ENCODE measurements around the gene CNPY1.

Gene CNPY1

GRCh38 chr7:155509725-155510551 lies 36.4 kb downstream of the CNPY1 start:
- no peak for DNase-seq

DNA sequence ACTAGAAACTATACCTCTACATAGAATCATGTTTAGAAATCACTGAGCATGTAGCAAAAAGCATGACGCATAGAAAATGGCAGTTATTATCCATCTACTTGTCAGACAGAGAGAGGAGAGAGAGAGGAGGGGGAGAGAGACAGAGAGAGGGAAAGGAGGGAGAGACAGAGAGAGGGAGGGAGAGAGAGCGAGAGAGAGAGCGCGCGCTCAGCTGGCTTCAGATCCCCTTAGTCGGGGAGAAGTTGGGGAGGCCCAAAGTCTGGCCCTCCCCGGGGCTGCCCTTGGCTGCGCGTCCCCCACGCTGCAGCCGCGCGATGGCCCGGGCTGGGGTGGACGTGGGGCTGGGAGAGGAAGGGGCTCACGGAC lies 37.0 kb downstream of the CNPY1 start:
- no peak for DNase-seq

DNA sequence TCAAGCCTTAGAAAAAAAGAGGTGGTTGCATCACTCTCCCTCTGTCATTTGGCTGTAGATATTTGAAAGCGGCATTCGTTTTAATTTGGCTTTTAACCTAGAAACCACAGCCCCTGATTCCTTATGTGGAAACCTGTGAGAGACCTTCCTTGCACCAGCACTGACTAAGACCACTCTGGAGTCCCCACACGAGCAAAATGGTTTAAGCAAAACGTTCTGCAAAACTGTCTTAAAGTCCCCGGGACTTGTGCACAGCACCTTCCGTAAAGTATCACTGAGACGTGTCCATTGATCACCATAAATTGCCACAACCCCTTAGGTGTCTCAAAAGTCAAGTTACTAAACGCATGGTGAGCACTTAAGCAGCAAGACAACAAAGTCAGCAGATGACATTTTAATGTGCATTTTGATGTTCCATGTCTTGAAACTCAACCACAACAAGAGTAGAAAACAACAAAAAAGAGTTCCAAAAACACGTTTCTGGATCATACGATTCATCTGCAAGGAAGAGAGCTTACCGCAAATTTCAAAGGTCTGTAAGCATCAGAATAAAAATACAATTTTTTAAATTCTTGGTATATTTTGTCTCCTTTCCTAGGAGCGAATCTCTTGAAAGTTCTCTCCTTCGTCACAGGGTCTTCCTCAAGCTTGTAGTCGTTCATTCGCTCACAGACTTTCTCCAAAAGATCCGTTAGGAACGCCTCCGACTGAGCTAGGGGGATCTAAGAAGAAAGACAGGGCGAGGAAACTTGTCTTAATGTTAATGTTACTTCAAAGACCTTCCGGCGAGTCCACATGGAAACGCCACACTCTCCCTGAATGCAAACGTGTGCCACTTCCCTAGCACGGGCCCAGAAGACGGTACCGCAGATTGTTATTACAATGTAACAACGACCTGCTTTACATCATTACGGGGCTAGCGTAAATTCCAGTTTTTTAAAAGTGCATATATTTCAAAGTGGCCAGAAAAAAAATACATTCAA lies 37.7 kb downstream of the CNPY1 start:
- DNase-seq, result no peak

GRCh38 chr7:155507576-155507975 lies 38.8 kb downstream of the CNPY1 start:
- DNase-seq, result no peak

GRCh38 chr7:155506854-155507337 lies 39.5 kb downstream of the CNPY1 start:
- DNase-seq, result no peak

GRCh38 chr7:155505422-155505793 lies 41.0 kb downstream of the CNPY1 start:
- no peak for DNase-seq

GRCh38 chr7:155497149-155497901 lies 49.0 kb downstream of the CNPY1 start:
- DNase-seq, result no peak

DNA sequence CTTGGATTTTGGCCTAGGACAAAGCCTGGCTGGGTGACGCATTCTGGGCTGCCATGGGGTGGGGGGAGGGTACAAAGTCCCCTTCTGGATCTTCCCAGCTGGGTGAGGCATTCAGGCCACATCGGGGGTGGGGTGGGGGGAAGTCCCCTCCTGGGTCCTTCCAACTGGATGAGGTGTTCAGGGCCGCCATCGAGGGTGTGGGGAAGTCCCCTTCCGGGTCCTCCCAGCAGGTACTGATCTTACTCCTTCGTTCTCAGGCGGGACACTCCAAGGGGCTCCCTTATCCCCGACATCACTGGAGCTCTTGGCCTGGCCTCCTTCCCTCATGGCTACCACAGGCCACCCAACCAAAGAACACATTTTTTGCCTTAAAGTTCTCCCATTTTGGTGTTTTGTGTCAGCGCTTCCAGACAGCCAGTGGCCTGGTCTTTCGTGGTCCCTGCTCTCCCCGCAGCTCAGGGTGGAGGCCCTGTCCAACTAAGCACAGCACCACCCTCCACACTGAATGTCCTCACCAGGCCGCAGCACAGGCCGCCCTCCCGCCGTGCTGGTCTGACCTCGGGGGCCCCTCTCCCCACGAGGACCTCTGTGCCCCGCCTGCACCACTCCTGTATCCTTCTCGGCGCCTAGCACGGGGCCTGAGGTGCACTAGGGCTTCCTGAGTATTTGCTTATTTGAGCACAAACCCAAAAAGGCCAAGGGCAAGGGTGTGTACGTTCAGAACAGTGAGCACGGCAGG lies 49.9 kb downstream of the CNPY1 start:
- DNase-seq, result no peak

GRCh38 chr7:155495440-155496248 lies 50.7 kb downstream of the CNPY1 start:
- DNase-seq, result no peak

GRCh38 chr7:155494551-155494950 lies 51.8 kb downstream of the CNPY1 start:
- DNase-seq, result no peak

GRCh38 chr7:155493744-155494538 lies 52.4 kb downstream of the CNPY1 start:
- DNase-seq, result no peak

DNA sequence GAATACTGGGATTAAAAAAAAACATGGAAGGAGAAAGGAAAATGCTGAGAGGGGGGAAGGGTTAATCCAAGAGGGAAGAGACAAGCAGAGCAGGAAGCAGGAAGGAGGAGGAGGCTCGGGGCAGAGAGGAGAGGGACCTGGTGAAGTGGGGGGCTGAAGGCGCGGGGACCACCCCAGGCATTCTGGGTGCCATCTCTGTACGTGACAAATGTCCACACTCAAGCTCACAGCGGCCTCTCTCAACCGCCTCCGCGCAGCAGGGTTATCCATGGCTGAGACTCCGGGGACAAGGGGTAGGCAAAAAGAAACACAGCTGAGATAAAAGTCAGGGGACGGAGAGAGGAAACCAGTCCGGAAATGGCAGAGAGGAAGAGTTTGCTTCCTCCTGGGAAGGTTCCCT lies 54.5 kb downstream of the CNPY1 start:
- no peak for DNase-seq

DNA sequence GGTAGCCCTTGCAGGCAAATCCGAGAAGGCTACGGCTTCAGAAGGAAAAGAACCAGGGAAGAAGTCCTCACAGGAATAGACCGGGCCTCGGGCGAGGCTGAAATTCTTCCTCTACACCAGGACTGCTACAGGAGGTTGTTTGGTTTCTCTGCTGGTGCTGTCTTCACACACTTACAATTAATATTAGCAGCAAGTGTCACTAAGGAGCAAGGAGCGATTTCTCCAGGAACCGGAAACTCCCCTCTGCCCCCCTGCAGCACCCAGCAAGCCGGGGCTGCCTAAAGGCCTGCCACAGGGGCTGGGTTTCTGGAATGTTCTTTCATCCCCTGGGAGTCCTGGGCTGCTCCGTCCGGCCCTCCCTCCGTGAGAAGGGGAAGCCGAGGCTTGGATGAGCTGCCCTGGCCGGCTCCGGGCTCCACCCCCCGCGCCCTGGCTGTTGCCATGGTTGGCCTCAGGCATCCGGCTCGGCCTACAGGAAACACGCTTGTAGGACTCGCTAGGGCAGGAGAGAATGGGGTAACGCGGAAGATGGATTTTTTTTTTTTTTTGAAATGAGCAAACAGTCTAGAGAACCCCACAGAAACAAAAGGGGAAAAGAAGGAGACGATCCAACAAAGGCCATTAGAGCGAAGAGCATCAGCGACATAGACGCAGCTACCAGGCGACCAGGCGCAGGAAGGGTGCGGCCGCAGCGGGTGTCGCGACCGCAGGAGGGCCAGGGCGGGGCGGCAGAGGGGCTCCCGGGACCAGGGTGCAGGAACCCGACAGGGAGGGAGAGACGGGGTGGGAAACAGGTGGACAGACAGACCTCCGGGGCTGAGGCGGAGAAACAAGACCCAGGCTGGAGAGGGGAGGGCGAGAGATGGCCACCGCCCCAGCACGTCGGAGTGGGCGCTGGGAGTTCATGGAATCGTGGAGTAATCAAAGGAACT lies 55.4 kb downstream of the CNPY1 start:
- peak; percentile 26 for DNase-seq

DNA sequence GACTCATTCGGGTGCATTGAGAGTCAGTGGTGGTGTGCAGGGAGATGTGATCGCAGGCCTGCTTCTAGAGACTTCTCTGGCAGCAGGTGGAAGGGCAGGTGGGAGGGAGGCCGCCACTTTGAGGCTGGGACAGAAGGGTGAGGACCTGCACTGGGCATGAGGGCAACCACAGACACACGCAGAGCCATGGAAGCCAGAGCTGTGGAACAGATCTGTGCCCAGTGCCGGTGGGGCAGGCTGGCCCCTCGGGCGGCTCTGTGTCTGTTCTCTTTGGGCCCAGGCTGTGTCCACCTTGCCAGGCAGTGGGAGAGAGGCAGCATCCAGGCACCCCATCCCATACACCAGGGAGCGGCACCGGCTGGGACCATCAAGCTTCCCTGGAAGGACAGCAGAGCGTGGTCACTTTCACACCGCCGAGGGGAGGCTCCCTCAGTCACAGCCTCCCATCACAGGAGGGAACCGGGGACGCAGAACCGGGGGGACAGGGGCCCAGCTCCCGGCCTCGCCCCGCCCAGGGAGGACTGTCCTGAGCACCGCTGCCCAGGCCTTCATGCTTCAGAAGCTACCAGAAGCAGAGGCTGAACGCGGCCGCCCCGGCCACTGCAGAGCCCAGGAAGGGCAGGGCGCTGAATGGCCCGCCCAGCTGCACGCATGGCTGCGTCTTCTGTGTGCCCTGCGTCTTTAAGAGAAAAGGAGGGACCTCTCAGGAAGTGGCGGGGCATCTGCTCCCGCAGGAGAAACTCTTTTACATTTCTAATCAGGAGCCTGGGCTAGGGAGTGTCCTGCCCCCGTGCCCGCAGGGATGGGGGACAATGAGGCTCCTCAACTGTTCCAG lies 56.3 kb downstream of the CNPY1 start:
- DNase-seq, result no peak

- no peak for DNase-seq
Observed at GRCh38 chr7:155489158-155489840, 57.1 kb downstream of the CNPY1 start.

- no peak for DNase-seq
Observed at GRCh38 chr7:155488483-155489127, 57.8 kb downstream of the CNPY1 start.

All from CD4-positive, alpha-beta T cell treated with Interleukin-10 for 1 hour (primary cell).